NCI-H1417 (cell line): Measurements from ENCODE around the gene PRRC2C.

Experiments used
- DNase-seq, 3 experiments: peaks; one replicate each; lab custom pipeline; 2025; lab: John Stamatoyannopoulos, UW

PRRC2C gene

DNA sequence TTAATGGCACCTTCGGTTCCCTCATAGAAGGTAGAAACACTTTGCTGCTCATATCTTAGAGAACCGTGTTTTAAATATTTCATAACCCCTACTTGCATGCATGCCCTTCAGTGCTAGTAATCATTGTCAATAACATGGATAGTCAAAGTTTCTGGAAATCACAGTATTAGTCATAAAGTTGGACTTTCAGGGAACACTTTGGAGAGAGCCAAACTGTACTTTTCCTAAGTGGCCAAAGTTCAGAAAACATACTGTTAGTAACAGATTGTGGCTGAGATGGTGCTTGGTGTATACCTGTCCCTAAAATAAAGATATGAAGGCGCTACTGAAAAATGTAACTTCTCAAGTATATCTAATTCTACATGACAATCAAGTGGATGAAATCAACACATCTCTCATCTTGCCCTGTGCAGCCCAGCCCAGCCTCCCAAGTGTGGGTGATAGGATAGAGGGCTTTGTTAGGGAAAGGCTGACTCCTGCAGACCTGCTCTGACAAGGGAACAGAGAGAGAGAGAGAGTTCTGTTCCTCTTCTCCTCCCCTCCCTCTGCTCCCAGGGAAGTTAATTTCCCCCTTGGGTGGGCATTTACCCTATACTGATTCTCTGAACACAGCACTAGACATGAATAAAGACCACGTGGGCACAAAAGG is 152.7 kb downstream of the PRRC2C start:
- no peak for DNase-seq

DNA sequence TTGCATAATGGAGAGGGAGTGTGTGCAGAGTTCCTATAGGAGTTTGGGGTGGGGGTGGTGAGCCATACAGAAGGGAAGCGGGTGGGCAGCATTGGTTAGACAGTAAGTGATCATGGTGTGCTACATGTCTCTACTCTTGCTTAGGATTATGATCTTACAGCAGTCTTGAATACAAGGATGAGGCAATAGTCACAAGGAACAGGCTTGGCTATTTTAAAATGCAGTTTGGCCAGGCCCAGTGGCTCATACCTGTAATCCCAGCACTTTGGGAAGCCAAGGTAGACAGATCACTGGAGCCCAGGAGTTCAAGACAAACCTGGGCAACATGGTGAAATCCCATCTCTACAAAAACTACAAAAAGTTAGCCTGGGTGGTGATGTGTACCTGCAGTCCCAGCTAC is 154.9 kb downstream of the PRRC2C start:
- DNase-seq, result no peak

GRCh38 chr1:171641076-171641864 is 155.9 kb downstream of the PRRC2C start:
- DNase-seq, result no peak

GRCh38 chr1:171642197-171642596 is 156.9 kb downstream of the PRRC2C start:
- no peak for DNase-seq
